Adrenal gland (tissue), 12 donors: ENCODE data around the gene ITM2C. TPM values are rescaled to one million over a fixed set of nuclear protein-coding genes. Genes with fewer than 3 reads are reported as not detected.

Experiments used
- DNase-seq, 7 donors: peaks; one replicate each; pipeline ENCODE4 v3.0.0-alpha.2; 2019 to 2020
- H3K27ac ChIP-seq, 5 donors: fragments of 200-600 bp; sonication (generic) in 4 of 5; 1 replicate in 3 of 5; 2 replicates in 2 of 5; pipeline versions ENCODE4 v1.5.1 to v1.8.0; 2016 to 2020; ENCODE audit warnings: mild to moderate bottlenecking in 1 of 5
- H3K27me3 ChIP-seq: fragments of 200-600 bp; 2 replicates; pipeline ENCODE4 v1.8.0; 2021
- H3K36me3 ChIP-seq, 2 donors: fragments of 200-600 bp; replicated peaks in 1 of 2; 1 replicate in 1 of 2; 2 replicates in 1 of 2; pipeline versions ENCODE4 v1.5.1 to v1.8.0; 2018 to 2022
- H3K4me1 ChIP-seq, 2 donors: fragments of 200-600 bp; replicated peaks in 1 of 2; 1 replicate in 1 of 2; 2 replicates in 1 of 2; pipeline versions ENCODE4 v1.5.1 to v1.8.0; 2018 to 2021
- H3K4me3 ChIP-seq, 4 donors: fragments of 200-600 bp; sonication (generic) in 3 of 4; one replicate each; pipeline ENCODE4 v1.5.1; 2016 to 2018
- H3K9me3 ChIP-seq, 3 donors: fragments of 200-600 bp; sonication (generic) in 1 of 3; replicated peaks in 1 of 3; 1 replicate in 2 of 3; 2 replicates in 1 of 3; pipeline versions ENCODE4 v1.5.1 to v1.8.0; 2016 to 2021
- POLR2A ChIP-seq, 2 donors: fragments of 450-650 bp; IDR thresholded peaks; one replicate each; pipeline ENCODE4 v1.6.1; 2017; ENCODE audit warnings: antibody characterized with exemption in 2 of 2, mild to moderate bottlenecking in 2 of 2, moderate library complexity in 1 of 2
- WGBS, 4 donors: extraction: QIAGEN DNeasy Blood & Tissue Kit in 2 of 4; methylation state at CpG; one replicate each; pipeline versions ENCODE4 v1.1.5 to v1.1.7; 2013 to 2017; 5-methylcytosine and 5-hydroxymethylcytosine counted together
- intact Hi-C, 2 donors: fragments of 100-400 bp; cut with DNase I; formaldehyde crosslinking; loops; one replicate each; pipeline versions ENCODE4 v1.14.1 to v1.15.0; 2022 to 2023
- polyA plus RNA-seq, 3 donors: library from polyadenylated mRNA; stranded (reverse); fragments of 200-250 nt in 2 of 3; fragments of 350-450 nt in 1 of 3; fragmentation: Illumina TruSeq in 1 of 3; extraction: RNeasy Lipid Tissue Mini Kit (QIAGEN cat#74804) in 1 of 3; gene quantifications; one replicate each; pipeline ENCODE4 v1.2.3, GENCODE V29; 2013 to 2014
- total RNA-seq, 9 donors: library from RNA; depleted of rRNA in 4 of 9; stranded (reverse); fragments of >200 nt in 4 of 9; fragments of 120-200 nt in 1 of 9; fragmentation: NEBNext Ultra II Directional in 1 of 9; extraction: Animal tissue kit (Norgen Biotek cat#: 25700) in 1 of 9; gene quantifications; one replicate each; pipeline versions ENCODE4 v1.1.0 to v1.2.4, GENCODE V29; 2013 to 2023
- TF ChIP-seq, protein P1 (sequence below), 6 experiments: fragments of 450-650 bp in 4 of 6; fragments of 200-600 bp in 2 of 6; sonication (generic) in 1 of 6; IDR thresholded peaks; 1 replicate in 5 of 6; 2 replicates in 1 of 6; pipeline versions ENCODE4 v1.5.1 to v1.8.0; 2016 to 2021; ENCODE audit warnings: antibody characterized with exemption in 6 of 6, mild to moderate bottlenecking in 2 of 6, moderate library complexity in 1 of 6
- donor health status: healthy with polysubstance abuse.
- donor health status: Bipolar disorder and iron deficiency.
- donor health status: DM: yes; HTN: yes; CAD: no.
- donor health status: DM: no; HTN: no; CAD: no.
- donor health status: DM: no; HTN: no; CAD: no.
- donor health status: DM: yes; HTN: yes; CAD: no.

Gene ITM2C
- total and polyA plus RNA-seq, 12 donors: 16.8 to 131 (median 35.6) TPM

DNA sequence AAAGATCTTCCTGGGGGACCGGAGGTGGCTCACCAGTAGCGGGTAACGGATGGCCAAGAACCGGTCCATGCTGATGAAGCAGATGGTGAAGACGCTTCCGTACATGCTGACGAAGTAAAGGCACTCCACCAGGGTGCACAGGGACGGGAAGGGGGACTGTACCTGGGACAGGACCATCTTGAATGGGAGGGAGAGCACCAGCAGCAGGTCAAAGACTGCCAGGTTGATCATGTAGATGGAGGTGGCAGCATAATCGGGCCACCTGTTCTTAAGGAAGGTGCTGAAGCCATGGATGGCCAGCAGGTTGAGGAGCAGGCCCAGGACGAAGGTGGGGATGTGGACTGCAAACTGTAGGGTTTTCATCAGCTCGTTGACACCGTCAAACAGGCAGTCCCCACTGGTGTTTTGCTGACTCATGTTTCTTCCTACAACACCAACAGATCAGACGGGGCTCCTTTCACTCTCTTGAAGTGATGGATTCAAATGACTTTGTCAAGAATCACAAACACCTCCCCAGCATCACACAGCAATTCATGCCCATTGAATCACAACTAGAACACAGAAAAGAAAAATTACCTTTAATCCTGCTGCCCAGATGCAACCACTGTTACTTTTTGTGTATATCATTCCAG, 45.9 kb downstream of the ITM2C start:
- no peak for DNase-seq
- no peak overlapping the region for H3K4me3 ChIP-seq

DNA sequence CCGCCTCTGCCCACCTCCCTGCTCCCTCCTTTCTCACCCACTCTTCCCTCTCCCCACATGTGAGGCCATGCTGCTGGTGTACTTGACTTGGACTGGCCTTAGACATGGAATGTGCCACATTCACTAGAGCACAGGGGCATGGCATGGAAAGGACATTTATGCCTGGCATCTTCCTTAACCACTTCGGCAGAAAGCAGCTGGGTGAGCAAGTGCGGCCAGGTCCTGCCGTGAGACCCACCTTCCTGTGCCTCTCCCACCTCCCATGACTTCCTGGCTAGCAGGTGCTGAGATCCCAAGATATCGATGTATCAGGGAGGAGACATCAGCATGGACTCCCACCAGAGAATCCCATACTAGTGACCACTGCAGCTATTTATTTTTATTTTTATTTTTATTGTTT, 47.3 kb downstream of the ITM2C start:
- DNase-seq: no peak
- Histone ChIP-seq H3K4me3 (no peak overlapping the region), H3K27ac (no peak overlapping the region), H3K4me1 (no peaks in the 10 kb centered on the region), H3K9me3 (no peaks in the 10 kb centered on the region), H3K36me3 (no peaks in the 10 kb centered on the region), H3K27me3 (no peaks in the 10 kb centered on the region)
- no peak for TF ChIP-seq POLR2A (IDR thresholded peaks at IDR 0.05)
- TF ChIP-seq, protein P1, sequence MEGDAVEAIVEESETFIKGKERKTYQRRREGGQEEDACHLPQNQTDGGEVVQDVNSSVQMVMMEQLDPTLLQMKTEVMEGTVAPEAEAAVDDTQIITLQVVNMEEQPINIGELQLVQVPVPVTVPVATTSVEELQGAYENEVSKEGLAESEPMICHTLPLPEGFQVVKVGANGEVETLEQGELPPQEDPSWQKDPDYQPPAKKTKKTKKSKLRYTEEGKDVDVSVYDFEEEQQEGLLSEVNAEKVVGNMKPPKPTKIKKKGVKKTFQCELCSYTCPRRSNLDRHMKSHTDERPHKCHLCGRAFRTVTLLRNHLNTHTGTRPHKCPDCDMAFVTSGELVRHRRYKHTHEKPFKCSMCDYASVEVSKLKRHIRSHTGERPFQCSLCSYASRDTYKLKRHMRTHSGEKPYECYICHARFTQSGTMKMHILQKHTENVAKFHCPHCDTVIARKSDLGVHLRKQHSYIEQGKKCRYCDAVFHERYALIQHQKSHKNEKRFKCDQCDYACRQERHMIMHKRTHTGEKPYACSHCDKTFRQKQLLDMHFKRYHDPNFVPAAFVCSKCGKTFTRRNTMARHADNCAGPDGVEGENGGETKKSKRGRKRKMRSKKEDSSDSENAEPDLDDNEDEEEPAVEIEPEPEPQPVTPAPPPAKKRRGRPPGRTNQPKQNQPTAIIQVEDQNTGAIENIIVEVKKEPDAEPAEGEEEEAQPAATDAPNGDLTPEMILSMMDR (IDR thresholded peaks at IDR 0.05): no peak
- WGBS, 4 donors: 80 to 94% (median 91%) methylated on average over 5 of the region's 5 CpGs
- intact Hi-C loops: no loop called here

More for the DNA sequence above, 45.9 kb downstream of the ITM2C start:
- no peaks in the 10 kb centered on the region for H3K9me3 ChIP-seq
- H3K27ac ChIP-seq: no peak overlapping the region
- 84 to 90% (median 88%) methylated on average over 13 of the region's 13 CpGs for WGBS, 4 donors
- H3K4me1 ChIP-seq: no peaks in the 10 kb centered on the region
- intact Hi-C loops: no loop called here
- H3K36me3 ChIP-seq: no peaks in the 10 kb centered on the region
- no peaks in the 10 kb centered on the region for H3K27me3 ChIP-seq
- no peak for TF ChIP-seq POLR2A (IDR thresholded peaks at IDR 0.05)
- TF ChIP-seq, protein P1 (IDR thresholded peaks at IDR 0.05): no peak

DNA sequence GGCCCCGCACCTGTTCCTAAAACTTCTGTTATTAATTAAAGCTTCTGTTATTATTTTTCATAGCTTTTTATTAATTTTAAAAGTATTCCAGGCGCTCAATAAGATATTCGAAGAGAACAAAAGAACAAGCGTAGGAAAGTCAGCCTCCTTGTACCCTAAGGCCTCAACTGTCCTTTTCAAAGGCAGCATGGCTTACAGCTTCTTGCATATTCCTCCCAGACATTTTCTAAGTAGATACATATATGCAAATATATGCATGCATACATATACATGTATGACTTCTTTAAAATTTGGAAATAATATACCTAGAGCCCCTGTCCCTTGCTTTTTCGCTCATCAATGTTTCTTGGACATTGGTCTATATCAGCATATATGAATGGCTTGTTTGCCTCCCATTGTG, 48.0 kb downstream of the ITM2C start:
- Histone ChIP-seq H3K4me3 (no peak overlapping the region), H3K36me3 (no peaks in the 10 kb centered on the region), H3K4me1 (no peaks in the 10 kb centered on the region), H3K27ac (no peak overlapping the region), H3K9me3 (no peaks in the 10 kb centered on the region), H3K27me3 (no peaks in the 10 kb centered on the region)
- WGBS, 4 donors: 88 to 95% (median 89%) methylated on average over 5 of the region's 5 CpGs
- TF ChIP-seq POLR2A (IDR thresholded peaks at IDR 0.05): no peak
- TF ChIP-seq, protein P1 (IDR thresholded peaks at IDR 0.05): no peak
- intact Hi-C loops: no loop called here
- DNase-seq: no peak

DNA sequence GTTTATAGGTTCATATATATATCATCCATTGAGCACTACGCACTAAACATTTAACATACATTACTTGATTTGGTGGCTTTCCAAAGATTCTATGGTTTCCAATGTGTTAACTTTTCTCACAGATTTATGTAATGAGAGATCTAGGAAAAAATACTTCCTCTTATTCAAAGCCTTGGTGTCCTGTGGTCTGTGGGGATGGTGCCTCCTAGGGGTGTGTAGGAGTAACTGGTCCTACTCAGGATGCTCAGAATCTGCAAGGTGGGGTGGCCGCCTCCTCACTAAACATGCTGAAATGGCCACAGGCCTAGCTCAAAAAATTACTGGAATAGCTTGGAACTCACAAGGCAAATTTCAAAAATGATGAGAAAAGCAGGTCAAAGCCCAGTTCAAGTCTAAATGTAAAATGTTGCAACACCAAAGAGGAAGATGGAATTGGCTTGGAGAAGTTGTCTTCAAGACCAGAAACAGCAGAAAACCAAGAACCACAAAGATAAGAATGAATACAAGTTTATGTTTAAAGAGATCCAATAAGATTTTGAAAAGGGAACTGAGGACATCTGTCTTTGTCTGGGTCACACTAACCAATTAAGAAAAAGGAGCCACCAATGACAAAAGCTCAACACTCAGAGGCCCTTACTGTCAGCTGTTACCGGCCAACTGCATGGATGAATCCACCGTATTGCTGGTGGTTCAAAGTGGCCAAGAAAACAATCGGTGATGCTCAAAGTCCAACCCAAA, 48.8 kb downstream of the ITM2C start:
- Histone ChIP-seq H3K4me3 (no peak overlapping the region), H3K9me3 (no peaks in the 10 kb centered on the region), H3K27me3 (no peaks in the 10 kb centered on the region), H3K27ac (no peak overlapping the region), H3K36me3 (no peaks in the 10 kb centered on the region), H3K4me1 (no peaks in the 10 kb centered on the region)
- TF ChIP-seq, protein P1 (IDR thresholded peaks at IDR 0.05): peak in 5 of 6 experiments; percentile 10 to 49 (median 43)
- TF ChIP-seq POLR2A (IDR thresholded peaks at IDR 0.05): no peak
- WGBS, 4 donors: 73 to 80% (median 78%) methylated on average over 5 of the region's 5 CpGs
- intact Hi-C loops: no loop called here
- peak in 3 of 7 donors; percentile 23 to 68 (median 38) for DNase-seq
